NCI-H226 (cell line): ENCODE measurements around the gene ADAMTS17.

ENCODE experiments used
- DNase-seq: peaks from one replicate; pipeline ENCODE4 v3.0.0-alpha.2; 2015

The ADAMTS17 gene

DNA sequence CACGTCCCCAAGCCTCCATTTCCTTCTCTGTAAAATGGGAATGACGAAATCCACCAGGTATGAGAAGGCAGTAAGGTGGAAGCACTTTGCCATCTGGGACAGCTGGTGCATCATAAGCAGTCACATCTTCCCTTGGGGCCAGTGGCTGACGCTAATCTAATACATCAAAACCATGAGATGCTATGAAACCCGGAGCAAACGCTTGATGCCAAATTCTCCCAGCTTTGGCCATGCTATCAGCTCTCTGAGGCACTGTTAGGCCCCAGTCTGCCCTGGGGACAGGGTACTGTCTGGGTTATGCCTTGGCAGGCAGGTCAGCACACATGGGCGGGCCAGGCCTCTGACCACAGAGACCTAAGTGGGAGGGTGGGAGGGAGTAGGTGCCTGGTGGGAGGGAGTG is 66.1 kb downstream of the ADAMTS17 start:
- no peak for DNase-seq

- no peak for DNase-seq
Observed at GRCh38 chr15:100269831-100270230, 71.9 kb downstream of the ADAMTS17 start.

DNA sequence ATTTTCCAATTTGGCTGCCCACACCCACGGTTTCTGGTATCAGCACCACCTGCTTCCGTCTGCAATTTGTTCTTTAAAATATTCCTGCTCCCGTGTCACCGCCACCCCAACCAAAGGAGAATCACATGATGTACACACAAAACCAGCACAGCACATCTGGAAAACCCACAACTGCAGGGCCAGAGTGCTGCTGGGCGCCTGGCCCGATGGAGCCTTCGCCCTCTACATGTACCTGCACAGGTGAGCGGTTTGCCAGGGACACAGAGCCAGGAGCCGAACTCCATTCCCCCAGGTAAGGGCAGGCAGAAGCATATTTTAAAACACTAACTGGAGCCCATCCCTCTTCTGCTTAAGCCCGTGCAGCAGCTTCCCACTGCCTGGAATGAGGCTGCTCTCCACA is 75.6 kb downstream of the ADAMTS17 start:
- no peak for DNase-seq

DNA sequence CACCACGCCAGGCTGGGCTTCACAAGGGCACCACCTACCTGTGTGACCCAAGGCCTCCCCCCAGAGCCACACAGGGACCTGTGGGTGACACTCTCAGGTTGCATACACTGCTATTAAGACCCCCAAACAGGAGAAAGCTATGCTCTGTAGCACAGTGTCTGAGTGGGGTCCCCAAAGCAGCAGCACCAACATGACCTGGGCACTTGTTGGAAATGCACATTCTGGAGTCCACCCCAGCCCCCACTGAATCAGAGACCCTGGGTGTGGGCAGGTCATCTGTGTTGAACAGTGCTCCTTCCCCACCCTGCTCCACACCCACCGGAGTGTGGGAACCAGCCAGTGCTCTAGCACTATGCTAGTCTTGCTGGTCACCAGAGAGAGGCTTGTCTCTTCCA is 76.1 kb downstream of the ADAMTS17 start:
- no peak for DNase-seq

DNA sequence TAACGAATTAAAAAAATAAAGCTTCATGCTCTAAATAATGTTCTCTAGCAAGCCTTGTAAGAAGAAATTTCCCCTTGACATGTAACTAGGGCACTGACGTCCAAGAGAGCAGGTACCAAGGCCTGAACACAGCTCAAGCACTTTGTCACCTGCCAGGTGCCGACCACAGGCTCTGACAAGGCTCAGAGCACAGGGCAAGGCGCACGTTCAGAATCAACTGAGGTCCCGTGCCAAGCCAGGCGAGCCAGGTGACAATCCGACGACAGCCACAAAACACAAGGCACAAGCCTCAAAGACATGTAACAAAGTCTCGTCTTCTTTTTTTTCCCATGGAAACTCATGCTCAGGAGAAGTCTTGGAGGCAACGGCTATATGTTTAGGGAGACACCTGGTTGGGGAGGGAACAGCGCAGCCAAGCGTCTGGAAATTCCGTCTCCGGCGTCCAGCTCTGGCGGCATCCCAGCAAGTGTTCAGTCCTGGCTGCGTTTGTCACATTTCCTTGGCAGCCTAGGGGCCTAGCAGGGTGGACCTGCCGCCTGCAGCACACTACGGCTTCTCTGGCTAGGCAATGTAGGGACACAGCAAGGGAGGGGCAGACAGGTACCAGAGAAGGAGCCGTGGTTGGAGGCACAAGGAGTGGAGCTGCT is 76.7 kb downstream of the ADAMTS17 start:
- DNase-seq = no peak

DNA sequence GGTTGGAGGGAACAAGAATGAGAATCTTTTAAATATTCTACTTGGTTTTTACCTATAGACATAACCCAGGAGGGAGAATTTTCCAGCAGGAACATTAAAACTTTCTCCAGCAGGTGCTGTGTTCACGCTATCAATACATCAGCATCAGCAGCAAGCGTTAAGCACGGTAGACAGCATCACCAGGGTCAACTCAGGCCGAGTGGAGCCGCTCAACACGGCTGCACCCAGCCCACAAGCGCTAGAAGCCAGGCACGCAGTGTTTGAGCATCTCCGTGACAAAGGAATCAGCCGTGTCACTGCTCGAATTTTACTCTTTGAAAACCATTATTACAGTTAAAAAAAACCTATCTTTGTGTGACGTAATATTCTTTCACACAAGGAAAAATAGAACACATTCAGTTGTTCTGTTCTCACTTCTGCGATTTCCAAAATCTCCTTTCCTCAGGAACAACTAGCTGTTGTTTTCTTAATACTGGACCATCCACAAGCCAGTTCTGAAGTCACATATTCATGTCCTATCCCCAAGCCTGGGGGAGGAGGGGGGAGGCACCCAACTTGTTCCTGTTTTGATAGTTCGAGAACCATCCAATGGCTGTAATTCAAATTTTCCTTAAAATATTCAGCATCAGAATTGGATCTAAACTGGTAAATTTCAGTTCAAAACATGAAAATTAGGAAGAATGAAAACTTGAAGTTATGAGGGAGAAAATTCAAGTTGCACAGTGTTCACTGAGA is 77.9 kb downstream of the ADAMTS17 start:
- DNase-seq = no peak

GRCh38 chr15:100263031-100263430 is 78.7 kb downstream of the ADAMTS17 start:
- no peak for DNase-seq

- DNase-seq = no peak
Observed at GRCh38 chr15:100261302-100262240, 80.2 kb downstream of the ADAMTS17 start.

DNA sequence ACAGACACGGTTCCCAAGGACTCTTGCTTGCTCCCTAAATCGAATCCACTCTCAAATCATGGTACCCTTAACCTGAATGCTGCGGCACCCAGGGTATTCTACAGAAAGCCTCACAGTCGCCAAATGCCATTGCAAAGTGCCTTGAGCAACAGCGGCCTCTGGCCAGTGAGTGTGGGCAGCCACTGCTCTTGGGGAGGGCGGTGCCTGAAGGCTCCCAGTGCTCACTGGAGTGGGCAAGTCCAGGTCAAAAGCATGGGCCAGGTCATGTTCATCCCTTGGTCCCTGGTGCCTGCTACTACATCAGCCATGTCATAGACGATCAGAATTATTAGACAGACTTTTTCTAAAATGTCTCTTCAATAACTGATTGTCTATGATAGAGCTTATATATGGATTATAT is 82.5 kb downstream of the ADAMTS17 start:
- DNase-seq = no peak

DNA sequence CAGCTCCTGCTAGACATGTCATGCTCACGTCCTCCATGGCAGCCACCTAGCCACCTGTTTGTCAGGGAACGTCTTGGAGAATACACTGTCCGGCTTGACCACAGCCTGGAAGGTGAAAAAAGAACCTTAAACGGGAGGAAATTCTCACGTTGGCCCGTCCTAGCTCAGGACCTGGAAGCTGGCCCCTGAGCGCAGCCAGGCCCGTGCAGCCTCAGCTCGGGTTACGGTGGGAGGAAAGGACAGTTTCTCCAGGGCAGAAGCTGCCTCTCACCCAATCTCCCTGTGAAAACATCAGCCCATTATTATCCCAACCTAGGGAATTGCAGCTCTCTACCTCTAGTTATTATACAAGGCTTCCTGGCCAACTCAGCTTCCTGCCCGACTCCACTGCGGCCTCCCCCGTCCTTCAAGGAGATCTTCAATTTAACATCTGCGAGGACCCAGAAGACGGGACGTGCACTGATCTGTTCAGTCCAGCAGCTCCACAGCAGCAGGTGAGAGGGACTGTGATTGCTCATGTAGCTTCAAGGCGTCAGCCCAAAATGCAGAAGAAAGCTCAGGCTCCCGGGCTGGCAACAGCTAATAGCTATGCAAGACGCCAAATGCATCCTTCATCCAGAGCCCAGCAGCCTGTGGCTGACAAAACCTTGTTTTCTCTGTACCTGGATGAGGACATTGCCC is 84.7 kb downstream of the ADAMTS17 start:
- DNase-seq = no peak

DNA sequence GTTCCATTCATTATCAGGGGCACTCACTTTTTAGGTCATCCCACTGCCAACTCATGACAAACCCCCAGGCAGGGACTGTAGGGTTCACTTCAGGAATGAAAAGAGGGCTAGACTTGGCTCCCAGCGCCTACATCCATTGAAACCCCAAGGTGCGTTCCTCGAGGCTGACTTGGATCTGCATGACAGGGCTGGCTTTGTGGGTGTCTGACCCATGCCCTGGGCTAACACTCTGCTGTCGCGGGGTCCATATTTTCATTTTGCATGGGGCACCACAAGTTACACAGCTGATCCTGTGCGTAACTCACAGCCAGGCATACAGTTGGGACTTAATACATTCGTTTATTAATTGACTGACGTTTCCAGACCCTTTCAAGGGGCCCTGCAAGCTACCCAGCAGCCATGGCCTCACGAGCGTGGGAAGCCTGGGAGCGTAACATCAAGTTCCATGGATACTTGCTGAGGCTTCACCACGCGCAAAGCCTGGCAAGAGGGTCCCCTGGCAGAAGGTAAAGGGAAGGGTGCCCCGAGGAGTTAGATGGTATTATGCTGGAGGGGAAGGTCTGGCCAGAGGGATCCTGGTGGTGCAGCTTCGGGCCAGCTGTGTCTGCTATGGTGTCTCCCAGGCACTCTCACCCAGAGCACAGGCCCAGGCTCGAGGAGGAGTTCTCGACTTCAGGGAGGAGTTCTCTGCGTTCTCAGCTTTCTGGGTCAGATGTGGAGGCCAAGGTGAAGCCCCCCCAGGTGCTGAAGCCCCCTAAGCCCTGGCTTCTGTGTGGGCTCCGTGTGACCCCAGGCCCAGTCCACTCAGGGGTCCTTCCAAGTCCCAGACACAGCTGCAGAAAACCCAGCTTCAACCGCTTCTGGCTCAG is 85.4 kb downstream of the ADAMTS17 start:
- no peak for DNase-seq

DNA sequence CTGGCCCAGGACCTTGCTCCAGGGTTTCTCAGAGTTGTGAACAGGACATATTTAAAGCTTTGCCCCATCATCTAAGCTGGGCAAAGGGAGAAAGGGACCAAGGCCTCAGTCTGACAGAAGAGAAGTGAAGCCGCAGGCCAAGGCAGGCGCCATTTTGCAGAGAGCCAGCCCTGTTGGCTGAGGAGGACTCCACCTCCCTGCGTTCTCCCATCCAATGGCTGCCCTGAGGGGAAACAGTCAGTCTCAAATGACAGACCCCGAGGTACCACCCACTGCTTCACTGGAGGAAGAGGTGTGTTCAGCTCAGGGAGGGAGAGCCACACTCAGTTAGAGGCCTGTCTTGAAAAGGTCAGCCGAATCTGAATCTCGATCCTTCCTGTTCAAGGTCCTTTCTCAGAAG is 86.1 kb downstream of the ADAMTS17 start:
- no peak for DNase-seq

DNA sequence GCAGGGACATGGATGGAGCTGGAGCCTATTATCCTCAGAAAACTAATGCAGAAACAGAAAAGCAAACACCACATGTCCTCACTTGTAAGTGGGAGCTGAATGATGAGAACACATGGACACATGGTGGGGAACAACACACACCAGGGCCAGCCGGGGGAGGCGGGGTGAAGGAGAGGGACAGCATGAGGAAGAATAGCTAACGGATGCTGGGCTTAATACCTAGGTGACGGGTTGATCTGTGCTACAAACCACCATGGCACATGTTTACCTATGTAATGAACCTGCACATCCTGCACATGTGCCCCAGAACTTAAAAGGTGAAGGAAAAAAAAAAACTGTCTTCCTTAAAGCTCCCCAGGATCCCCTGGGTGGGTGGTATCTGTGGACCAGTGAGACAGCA is 87.1 kb downstream of the ADAMTS17 start:
- no peak for DNase-seq

DNA sequence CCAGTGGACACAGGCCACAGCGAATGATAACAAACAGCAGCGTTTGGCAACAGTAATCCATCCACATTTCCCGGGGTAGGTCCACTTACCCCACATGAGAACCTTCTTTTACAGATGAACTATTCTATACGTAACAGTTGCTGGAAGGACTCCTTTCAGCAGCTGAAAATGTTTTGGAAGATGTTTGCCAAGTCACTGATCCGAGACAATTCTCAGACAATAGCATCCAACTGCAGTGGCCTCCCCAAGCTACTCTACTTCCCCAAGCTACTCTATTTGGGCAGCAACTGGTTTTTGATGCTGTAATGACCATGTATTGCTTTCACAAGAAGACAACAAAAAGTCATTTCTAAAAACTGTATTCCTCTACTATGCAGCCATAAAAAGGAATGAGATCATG is 87.5 kb downstream of the ADAMTS17 start:
- DNase-seq = no peak

GRCh38 chr15:100253640-100254039 is 88.1 kb downstream of the ADAMTS17 start:
- no peak for DNase-seq

DNA sequence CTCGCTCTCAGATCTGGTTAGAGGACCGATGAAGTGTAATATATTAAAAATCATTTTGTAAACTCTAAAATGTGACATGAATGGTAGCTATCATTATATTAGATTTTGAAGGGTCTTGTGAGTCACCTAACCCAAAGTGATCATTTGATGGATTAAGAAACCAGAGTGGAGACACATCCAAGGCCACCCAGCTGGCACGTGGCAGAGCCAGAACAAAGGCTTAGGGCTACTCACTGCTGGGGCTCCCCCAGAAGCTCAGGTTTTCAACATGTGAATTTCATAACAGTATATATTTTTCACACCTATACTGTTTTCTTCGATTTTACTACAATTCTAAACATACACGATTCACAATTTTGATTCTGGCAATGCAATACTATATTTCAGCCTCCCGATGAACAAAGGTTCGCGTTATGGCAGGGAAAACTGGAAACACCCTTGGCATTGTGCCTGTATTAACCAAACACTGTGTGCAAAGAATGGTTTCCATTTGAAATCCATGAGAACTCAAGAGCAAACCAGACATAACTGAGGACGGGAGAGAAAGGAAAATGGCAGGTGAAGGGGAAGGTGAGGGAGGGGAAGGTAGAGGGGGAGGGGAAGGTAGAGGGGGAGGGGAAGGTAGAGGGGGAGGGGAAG is 88.9 kb downstream of the ADAMTS17 start:
- DNase-seq = no peak

- no peak for DNase-seq
Observed at GRCh38 chr15:100252359-100252758, 89.4 kb downstream of the ADAMTS17 start.

GRCh38 chr15:100250176-100250800 is 91.5 kb downstream of the ADAMTS17 start:
- no peak for DNase-seq

DNA sequence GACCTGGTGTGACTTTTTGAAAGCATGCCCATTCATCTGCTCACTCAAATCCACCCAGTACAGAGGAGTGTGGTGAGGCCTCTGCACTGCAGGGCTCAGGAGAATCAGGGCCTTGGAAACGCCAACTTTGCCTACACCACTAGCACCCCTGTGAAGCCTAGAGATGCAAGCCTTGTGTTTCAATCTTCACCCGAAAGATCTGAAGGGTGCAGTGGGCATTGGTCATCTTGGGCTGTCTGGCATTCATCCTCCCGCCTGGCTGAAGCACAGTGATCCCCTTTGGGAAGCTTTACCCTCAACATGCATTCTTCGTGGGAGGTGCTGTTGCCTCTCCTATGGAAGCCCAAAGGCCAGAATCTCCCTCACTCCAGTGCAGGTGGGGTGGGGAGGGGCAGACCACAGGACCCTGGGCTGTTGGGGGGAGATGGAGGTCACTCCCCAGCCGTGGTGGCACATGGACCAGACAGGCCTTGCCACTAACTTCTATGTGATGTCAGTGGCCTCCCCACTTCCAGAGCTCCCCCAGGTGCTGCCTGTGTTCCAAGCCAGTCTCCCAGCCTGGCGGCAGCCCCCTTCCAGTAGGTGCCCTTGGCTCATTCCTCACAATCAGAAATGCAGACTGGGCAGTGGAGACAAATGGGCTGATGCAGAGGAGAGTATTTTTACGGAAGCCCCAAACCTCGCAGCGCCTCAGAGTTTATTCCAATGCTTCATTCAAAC is 92.5 kb downstream of the ADAMTS17 start:
- DNase-seq = no peak

- no peak for DNase-seq
Observed at GRCh38 chr15:100248236-100248635, 93.5 kb downstream of the ADAMTS17 start.
